Right lobe of liver (tissue), 6 donors: ENCODE results near the gene DNLZ. TPM values are rescaled to one million over a fixed set of nuclear protein-coding genes. Genes with fewer than 3 reads are reported as not detected.

Source experiments
- ATAC-seq, 4 donors: fragments of 200-7000 bp; cut with Tn5 transposase; one replicate each; pipeline ENCODE4 v1.9.1; 2020; ENCODE audit warnings: mild to moderate bottlenecking in 4 of 4, moderate library complexity in 4 of 4
- DNase-seq, 3 donors: peaks; one replicate each; pipeline ENCODE4 v3.0.0-alpha.2; 2020
- H3K27ac ChIP-seq, 3 donors: fragments of 200-600 bp; one replicate each; pipeline ENCODE4 v1.8.0; 2022
- H3K27me3 ChIP-seq, 2 donors: fragments of 200-600 bp; one replicate each; pipeline ENCODE4 v1.8.0; 2022
- H3K36me3 ChIP-seq, 4 donors: fragments of 200-600 bp; sonication (generic) in 1 of 4; one replicate each; pipeline versions ENCODE4 v1.5.1 to v1.8.0; 2017 to 2022; ENCODE audit warnings: control low read depth in 1 of 4
- H3K4me1 ChIP-seq, 4 donors: fragments of 200-600 bp; sonication (generic) in 1 of 4; one replicate each; pipeline versions ENCODE4 v1.5.1 to v1.8.0; 2017 to 2022; ENCODE audit warnings: control low read depth in 1 of 4
- H3K4me3 ChIP-seq, 3 donors: fragments of 200-600 bp; one replicate each; pipeline ENCODE4 v1.8.0; 2022
- H3K9me3 ChIP-seq, 4 donors: fragments of 200-600 bp; sonication (generic) in 1 of 4; one replicate each; pipeline versions ENCODE4 v1.5.1 to v1.8.0; 2017 to 2022; ENCODE audit warnings: control low read depth in 1 of 4
- POLR2A ChIP-seq: fragments of 450-650 bp; IDR thresholded peaks from one replicate; pipeline ENCODE4 v1.6.1; 2017; ENCODE audit warnings: antibody characterized with exemption, mild to moderate bottlenecking
- WGBS: methylation state at CpG from one replicate; pipeline ENCODE4 v1.1.6; 2018; ENCODE audit warnings: low coverage, low lambda C conversion rate; ENCODE audit not compliant: insufficient coverage; ENCODE audit errors: missing lambda C conversion rate; 5-methylcytosine and 5-hydroxymethylcytosine counted together
- intact Hi-C, 2 donors: fragments of 100-400 bp; cut with DNase I; formaldehyde crosslinking; loops; one replicate each; pipeline versions ENCODE4 v1.11.2 to v1.14.1; 2022
- total RNA-seq, 6 experiments: library from RNA; depleted of rRNA in 2 of 6; stranded (reverse); fragments of >200 nt in 2 of 6; fragmentation: NEBNext Ultra II Directional in 3 of 6; extraction: Animal tissue kit (Norgen Biotek cat#: 25700) in 3 of 6; gene quantifications; one replicate each; pipeline versions ENCODE4 v1.1.0 to v1.2.4, GENCODE V29; 2016 to 2023
- TF ChIP-seq, protein P1 (sequence below), 4 donors: fragments of 200-600 bp in 3 of 4; fragments of 450-650 bp in 1 of 4; IDR thresholded peaks; one replicate each; pipeline versions ENCODE4 v1.5.1 to v1.8.0; 2016 to 2022; ENCODE audit warnings: antibody characterized with exemption in 4 of 4, mild to moderate bottlenecking in 2 of 4
- donor health status: DM: no; HTN: yes; CAD: no.
- donor health status: DM: no; HTN: no; CAD: no.
- donor health status: DM: no; HTN: no; CAD: no.
- donor health status: DM: no; HTN: yes; CAD: no.
- donor health status: DM: no; HTN: yes; CAD: no.

The DNLZ gene
- total RNA-seq, 6 experiments from 2014 or later, result 5.0 to 26.0 (median 10.4) TPM

DNA sequence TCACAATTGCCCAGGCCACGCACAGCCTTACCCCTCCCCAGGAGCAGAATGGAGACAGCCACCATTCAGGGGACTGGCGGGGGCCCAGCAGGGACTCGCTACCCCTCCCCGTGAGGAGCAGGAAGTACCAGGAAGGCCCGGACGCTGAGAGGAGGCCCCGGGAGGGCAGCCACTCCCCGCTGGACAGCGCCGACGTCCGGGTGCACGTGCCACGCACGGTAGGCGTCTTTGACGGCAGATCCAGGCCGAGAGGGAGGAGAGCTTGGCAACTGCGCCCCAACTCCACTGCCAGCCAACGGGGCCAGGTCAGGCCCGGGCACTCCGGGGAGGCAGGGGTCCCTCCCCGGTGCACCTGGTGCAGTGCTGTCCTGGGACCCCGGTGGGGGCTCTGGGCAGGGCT is 14.0 kb downstream of the DNLZ start:
- no peak for TF ChIP-seq POLR2A
- TF ChIP-seq, protein P1, sequence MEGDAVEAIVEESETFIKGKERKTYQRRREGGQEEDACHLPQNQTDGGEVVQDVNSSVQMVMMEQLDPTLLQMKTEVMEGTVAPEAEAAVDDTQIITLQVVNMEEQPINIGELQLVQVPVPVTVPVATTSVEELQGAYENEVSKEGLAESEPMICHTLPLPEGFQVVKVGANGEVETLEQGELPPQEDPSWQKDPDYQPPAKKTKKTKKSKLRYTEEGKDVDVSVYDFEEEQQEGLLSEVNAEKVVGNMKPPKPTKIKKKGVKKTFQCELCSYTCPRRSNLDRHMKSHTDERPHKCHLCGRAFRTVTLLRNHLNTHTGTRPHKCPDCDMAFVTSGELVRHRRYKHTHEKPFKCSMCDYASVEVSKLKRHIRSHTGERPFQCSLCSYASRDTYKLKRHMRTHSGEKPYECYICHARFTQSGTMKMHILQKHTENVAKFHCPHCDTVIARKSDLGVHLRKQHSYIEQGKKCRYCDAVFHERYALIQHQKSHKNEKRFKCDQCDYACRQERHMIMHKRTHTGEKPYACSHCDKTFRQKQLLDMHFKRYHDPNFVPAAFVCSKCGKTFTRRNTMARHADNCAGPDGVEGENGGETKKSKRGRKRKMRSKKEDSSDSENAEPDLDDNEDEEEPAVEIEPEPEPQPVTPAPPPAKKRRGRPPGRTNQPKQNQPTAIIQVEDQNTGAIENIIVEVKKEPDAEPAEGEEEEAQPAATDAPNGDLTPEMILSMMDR (IDR thresholded peaks at IDR 0.05), result no peak
- Histone ChIP-seq H3K4me1 (no peaks in the 10 kb centered on the region), H3K27ac (no peak overlapping the region), H3K4me3 (no peak overlapping the region), H3K27me3 (no peaks in the 10 kb centered on the region), H3K9me3 (no peaks in the 10 kb centered on the region), H3K36me3 (no peaks in the 10 kb centered on the region)
- no CpG with 5 or more reads among the region's 24 CpGs for WGBS
- ATAC-seq (no peak), DNase-seq (no peak)
- intact Hi-C loops, result loop anchor here in 1 of 2 donors (10.0 kb wide), 1 partner anchor 295 kb away; no protein-coding TSS in a partner anchor

DNA sequence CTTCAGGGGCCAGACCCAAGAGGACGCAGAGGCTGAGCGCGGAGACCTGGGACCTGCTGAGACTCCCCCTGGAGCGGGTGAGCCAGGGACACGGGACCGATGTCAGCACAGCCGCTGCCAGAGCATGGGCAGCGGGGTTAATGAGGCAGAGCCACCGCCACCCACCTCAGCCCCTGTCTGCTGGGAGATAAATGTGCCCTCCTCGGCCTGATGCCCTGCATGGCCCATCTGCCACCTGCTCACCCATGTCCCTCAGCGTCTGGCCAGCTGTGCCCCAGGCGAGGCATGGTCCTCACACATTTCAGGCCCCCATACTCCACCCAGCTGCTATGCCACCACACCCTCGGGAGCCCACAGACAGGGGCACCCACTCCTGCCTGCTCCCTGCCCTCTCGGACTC is 14.9 kb downstream of the DNLZ start:
- ATAC-seq (no peak), DNase-seq (no peak)
- Histone ChIP-seq H3K27ac (no peak overlapping the region), H3K4me1 (no peaks in the 10 kb centered on the region), H3K36me3 (no peaks in the 10 kb centered on the region), H3K4me3 (no peak overlapping the region), H3K9me3 (no peaks in the 10 kb centered on the region), H3K27me3 (no peaks in the 10 kb centered on the region)
- TF ChIP-seq, protein P1 (IDR thresholded peaks at IDR 0.05), result no peak
- no peak for TF ChIP-seq POLR2A
- intact Hi-C loops, result loop anchor here in 1 of 2 donors (10.0 kb wide), 1 partner anchor 296 kb away; no protein-coding TSS in a partner anchor
- WGBS, result no CpG with 5 or more reads among the region's 14 CpGs

DNA sequence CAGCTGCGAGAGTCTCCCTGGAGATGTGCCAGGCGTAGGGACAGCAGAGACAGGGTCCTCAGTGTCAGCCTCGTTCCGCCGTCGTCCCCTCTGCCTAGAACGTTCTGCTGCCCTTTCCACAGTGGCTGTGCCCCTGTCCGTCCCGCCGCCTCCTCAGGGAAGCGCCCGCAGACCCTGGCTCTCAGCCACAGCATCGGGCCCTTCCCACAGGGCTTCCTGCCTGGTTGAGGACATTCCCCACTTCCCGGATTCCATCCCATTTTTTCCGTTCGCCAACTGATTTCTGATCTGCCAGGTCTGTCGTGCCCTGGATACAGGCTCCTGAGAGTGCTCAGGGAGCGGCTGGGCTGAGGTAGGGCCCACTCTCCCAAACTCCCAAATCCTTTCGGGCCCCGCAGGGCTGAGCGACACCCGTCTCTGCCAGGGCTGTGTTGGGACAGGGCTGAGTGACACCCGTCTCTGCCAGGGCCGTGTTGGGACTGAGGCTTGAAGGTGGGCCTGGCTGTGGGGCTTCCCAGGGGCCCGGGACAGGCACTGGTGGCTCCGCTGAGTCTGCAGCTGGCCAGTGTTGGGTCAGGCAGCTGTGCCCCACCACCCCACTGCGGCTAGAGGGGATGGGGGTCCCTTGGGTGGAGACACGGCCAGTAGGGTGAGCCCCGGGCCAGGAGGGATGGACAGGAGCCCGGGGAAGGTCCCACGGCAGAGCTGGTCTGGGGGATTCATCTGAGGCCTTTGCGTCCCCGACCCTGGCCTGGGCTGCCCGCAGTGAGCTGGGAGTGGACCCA is 15.9 kb downstream of the DNLZ start:
- DNase-seq (no peak), ATAC-seq (no peak)
- Histone ChIP-seq H3K27me3 (no peaks in the 10 kb centered on the region), H3K9me3 (no peaks in the 10 kb centered on the region), H3K4me1 (no peaks in the 10 kb centered on the region), H3K27ac (no peak overlapping the region), H3K4me3 (no peak overlapping the region), H3K36me3 (no peaks in the 10 kb centered on the region)
- TF ChIP-seq POLR2A, result no peak
- TF ChIP-seq, protein P1 (IDR thresholded peaks at IDR 0.05), result no peak
- WGBS, result 71% methylated on average over 7 of the region's 34 CpGs
- intact Hi-C loops, result loop anchor here in 1 of 2 donors (10.0 kb wide), 1 partner anchor 297 kb away; no protein-coding TSS in a partner anchor

DNA sequence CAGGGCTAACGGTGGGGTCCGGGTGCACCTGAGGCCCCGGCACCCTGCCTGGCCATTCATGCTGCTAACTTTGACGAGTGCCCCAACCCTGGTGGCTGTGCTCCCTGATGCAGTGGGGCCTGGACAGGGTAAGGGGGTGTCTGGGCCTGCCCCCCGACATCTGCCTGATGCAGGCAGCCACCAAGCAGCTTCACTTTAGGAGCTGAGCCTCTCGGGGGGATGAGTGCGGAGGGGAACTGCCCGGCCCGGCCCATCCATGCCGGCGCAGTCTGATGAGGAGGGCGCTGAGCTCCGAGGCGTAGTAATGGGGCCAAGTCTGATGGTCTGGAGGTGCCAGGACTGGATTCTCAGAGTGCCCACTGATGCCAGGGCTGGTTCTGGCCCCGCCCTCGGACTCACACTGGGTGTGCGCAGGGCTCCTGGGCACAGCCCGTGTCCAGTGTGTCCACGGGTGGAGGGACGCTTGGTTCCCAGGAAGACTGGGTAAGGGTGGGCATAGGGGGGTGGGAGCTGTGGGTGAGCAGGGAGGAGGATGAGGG is 16.5 kb downstream of the DNLZ start:
- no peak overlapping the region for H3K4me3 ChIP-seq
- no peaks in the 10 kb centered on the region for H3K27me3 ChIP-seq
- TF ChIP-seq POLR2A, result no peak
- TF ChIP-seq, protein P1 (IDR thresholded peaks at IDR 0.05), result no peak
- H3K27ac ChIP-seq, result no peak overlapping the region
- intact Hi-C loops, result loop anchor here in 1 of 2 donors (10.0 kb wide), 1 partner anchor 298 kb away; no protein-coding TSS in a partner anchor
- WGBS, result no CpG with 5 or more reads among the region's 20 CpGs
- H3K9me3 ChIP-seq, result no peaks in the 10 kb centered on the region
- no peaks in the 10 kb centered on the region for H3K4me1 ChIP-seq
- ATAC-seq, result no peak
- no peaks in the 10 kb centered on the region for H3K36me3 ChIP-seq
- DNase-seq, result no peak
